Activated CD4-positive, alpha-beta T cell treated with anti-CD3 and anti-CD28 coated beads, Interleukin-2, amount 10 ng/mL, durations not matched to agents 7 days and 5 days (primary cell): ENCODE data around the gene KPNA1. TPM values are rescaled to one million over a fixed set of nuclear protein-coding genes. Genes with fewer than 3 reads are reported as not detected.
A peak's percentile ranks its signal among the peaks of the same experiment; 100 is the strongest.

Experiments used
- CTCF ChIA-PET: fragments of 350-600 bp; sonication (Branson Sonifier 250); formaldehyde crosslinking; loops from one replicate; lab custom pipeline; 2021; ENCODE audit warnings: antibody characterized with exemption; lab: Charles Lee
- POLR2A ChIA-PET: fragments of 350-600 bp; sonication (Branson Sonifier 250); formaldehyde crosslinking; loops from one replicate; lab custom pipeline; 2021; ENCODE audit warnings: antibody characterized with exemption; lab: Charles Lee
- DNase-seq: peaks from one replicate; pipeline ENCODE4 v3.0.0-alpha.2; 2020
- H3K27ac Mint-ChIP-seq: one replicate; pipeline ENCODE4 v1.8.0; 2021; ENCODE audit warnings: mild to moderate bottlenecking, moderate library complexity, mixed read lengths
- H3K27me3 Mint-ChIP-seq: one replicate; pipeline ENCODE4 v1.8.0; 2021; ENCODE audit warnings: mixed read lengths
- H3K36me3 Mint-ChIP-seq: one replicate; pipeline ENCODE4 v1.8.0; 2021; ENCODE audit warnings: low read depth, mixed read lengths
- H3K4me1 Mint-ChIP-seq: one replicate; pipeline ENCODE4 v1.8.0; 2021; ENCODE audit warnings: mixed read lengths
- H3K4me3 Mint-ChIP-seq: one replicate; pipeline ENCODE4 v1.8.0; 2021; ENCODE audit warnings: mild to moderate bottlenecking, moderate library complexity, mixed read lengths
- H3K9me3 Mint-ChIP-seq: one replicate; pipeline ENCODE4 v1.8.0; 2021; ENCODE audit warnings: mixed read lengths
- total RNA-seq, 2 experiments: library from RNA; stranded (reverse); gene quantifications; one replicate each; pipeline ENCODE4 v1.2.3, GENCODE V29; 2021

KPNA1 gene
- total RNA-seq, 2 experiments from 2014 or later: 48.8 to 53.3 TPM

DNA sequence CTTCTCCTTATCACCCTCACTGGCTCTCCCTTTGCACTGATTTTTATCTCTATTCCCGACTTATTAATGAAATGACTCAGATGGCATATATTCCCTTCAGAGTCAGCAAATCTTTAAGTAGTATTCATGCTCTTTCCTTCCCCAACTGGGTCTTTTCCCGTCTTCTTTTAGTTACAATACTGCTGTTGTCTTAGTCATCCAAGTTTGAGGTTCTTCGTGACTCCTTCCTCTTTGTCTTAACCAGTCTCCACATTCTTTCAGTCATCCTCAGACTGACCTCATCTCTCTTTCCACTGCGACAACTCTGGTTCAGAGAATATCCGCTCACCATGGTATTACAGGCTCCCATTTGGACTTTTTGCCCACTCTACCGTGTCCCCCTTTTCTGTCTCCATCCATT lies 111.2 kb downstream of the KPNA1 start:
- ChIA-PET POLR2A (no interaction called here), CTCF (interaction anchor here (1.4 kb wide), 1 partner anchor 19 kb away, joined by 3 read pairs; the partner anchor contains the start of gene FAM162A)
- Mint-ChIP-seq H3K9me3 (no peaks in the 10 kb centered on the region), H3K36me3 (peaks cover 18% of the 10 kb centered on the region), H3K27me3 (no peaks in the 10 kb centered on the region), H3K4me3 (no peak overlapping the region), H3K27ac (no peak overlapping the region), H3K4me1 (no peaks in the 10 kb centered on the region)
- DNase-seq: no peak

- Mint-ChIP-seq H3K36me3 (peaks cover 13% of the 10 kb centered on the region), H3K9me3 (no peaks in the 10 kb centered on the region), H3K27ac (no peak overlapping the region), H3K4me1 (peaks cover 20% of the 10 kb centered on the region), H3K27me3 (no peaks in the 10 kb centered on the region), H3K4me3 (no peak overlapping the region)
- no peak for DNase-seq
- POLR2A ChIA-PET: no interaction called here
- CTCF ChIA-PET: no interaction called here
Measured at GRCh38 chr3:122398920-122399319, 115.8 kb downstream of the KPNA1 start.

DNA sequence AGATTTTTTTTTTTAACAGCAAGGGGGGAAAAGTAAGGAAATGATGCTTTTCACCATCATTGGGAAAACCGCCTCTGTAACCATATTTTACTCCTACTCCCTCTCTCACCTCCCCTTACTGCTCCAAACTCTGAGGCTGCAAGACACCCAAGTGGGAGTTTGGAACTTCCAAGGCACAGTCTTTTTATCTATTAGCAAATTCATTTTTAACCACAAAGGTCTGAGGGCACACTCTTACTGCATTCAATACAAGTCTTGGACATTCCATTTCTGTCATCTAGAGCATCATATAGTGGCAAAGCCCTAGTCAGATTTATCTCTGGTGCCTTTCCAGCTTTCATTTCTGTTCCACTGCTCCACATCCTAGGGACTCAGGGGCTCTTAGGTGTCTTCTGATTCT lies 117.5 kb downstream of the KPNA1 start:
- no peaks in the 10 kb centered on the region for H3K9me3 Mint-ChIP-seq
- peaks cover 25% of the 10 kb centered on the region for H3K4me1 Mint-ChIP-seq
- DNase-seq: no peak
- H3K27me3 Mint-ChIP-seq: no peaks in the 10 kb centered on the region
- POLR2A ChIA-PET: no interaction called here
- CTCF ChIA-PET: interaction anchor here (1.0 kb wide), 1 partner anchor 13 kb away, joined by 4 read pairs; the partner anchor contains the start of gene FAM162A
- no peak overlapping the region for H3K4me3 Mint-ChIP-seq
- H3K36me3 Mint-ChIP-seq: peaks cover 10% of the 10 kb centered on the region
- H3K27ac Mint-ChIP-seq: no peak overlapping the region

DNA sequence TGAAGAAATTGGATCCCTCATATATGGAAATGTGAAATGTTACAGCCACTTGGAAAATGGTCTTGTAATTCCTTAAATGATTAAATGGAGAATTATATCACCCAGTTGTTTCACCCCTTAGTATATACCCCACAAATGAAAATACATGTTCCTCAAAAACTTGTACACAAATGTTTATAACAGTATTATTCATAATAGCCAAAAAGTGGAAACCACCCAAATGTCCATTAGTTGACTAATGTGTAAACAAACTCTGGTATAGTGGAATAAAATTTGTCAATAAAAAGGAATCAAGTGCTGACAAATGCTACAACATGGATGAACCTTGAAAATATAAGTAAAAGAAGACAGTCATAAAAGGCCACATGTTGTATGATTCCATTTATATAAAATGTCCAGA lies 118.2 kb downstream of the KPNA1 start:
- H3K9me3 Mint-ChIP-seq: no peaks in the 10 kb centered on the region
- H3K27me3 Mint-ChIP-seq: no peaks in the 10 kb centered on the region
- no peak for DNase-seq
- H3K36me3 Mint-ChIP-seq: peaks cover 10% of the 10 kb centered on the region
- POLR2A ChIA-PET: no interaction called here
- H3K4me3 Mint-ChIP-seq: no peak overlapping the region
- H3K4me1 Mint-ChIP-seq: peaks cover 25% of the 10 kb centered on the region
- CTCF ChIA-PET: no interaction called here
- no peak overlapping the region for H3K27ac Mint-ChIP-seq

DNA sequence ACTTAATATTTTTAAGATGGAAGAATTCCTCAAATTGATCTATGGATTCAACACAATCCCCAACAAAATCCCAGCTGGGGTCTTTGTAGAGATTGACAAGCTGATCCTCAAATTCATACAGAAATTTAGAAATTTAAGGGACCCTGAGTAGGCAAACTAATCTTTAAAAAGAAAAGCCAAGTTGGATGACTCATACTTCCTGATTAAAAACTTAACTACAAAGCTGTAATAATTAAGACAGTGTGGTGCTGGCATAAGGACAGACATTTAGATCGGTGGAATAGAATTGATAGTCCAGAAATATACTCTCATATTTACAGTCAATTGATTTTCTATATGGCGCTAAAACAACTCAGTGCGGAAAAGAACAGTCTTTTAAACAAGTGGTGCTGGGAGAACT lies 119.2 kb downstream of the KPNA1 start:
- ChIA-PET CTCF (interaction anchor here (1.0 kb wide), 1 partner anchor 20 kb away, joined by 3 read pairs; no protein-coding TSS in a partner anchor), POLR2A (no interaction called here)
- no peak for DNase-seq
- Mint-ChIP-seq H3K27me3 (no peaks in the 10 kb centered on the region), H3K4me1 (peaks cover 25% of the 10 kb centered on the region), H3K27ac (no peak overlapping the region), H3K36me3 (peaks cover 10% of the 10 kb centered on the region), H3K9me3 (no peaks in the 10 kb centered on the region), H3K4me3 (no peak overlapping the region)

DNA sequence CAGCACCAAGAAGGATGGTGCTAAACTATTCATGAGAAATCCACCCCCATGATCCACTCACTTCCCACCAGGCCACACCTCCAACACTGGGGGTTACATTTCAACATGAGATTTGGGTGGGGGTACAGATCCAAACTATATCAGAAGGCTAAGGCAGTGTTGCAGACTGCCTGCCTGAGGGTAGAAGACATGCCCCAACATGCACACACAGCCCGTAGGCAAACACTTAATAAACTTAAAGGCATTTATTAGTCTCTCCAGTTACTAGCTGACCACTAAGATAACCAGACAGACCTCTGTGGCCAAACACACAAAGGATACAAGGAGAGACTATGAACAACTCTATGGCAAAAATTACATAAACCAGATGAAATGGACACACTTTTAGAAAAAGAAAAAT lies 120.6 kb downstream of the KPNA1 start:
- ChIA-PET CTCF (interaction anchor here (0.6 to 2.6 kb wide), 6 partner anchors 10 to 702 kb away, joined by 3 to 15 read pairs (median 8); partner anchors contain the start of genes FAM162A and WDR5B), POLR2A (no interaction called here)
- Mint-ChIP-seq H3K27ac (no peak overlapping the region), H3K27me3 (no peaks in the 10 kb centered on the region), H3K4me3 (no peak overlapping the region), H3K4me1 (peaks cover 25% of the 10 kb centered on the region), H3K9me3 (no peaks in the 10 kb centered on the region), H3K36me3 (peaks cover 7% of the 10 kb centered on the region)
- DNase-seq: no peak

DNA sequence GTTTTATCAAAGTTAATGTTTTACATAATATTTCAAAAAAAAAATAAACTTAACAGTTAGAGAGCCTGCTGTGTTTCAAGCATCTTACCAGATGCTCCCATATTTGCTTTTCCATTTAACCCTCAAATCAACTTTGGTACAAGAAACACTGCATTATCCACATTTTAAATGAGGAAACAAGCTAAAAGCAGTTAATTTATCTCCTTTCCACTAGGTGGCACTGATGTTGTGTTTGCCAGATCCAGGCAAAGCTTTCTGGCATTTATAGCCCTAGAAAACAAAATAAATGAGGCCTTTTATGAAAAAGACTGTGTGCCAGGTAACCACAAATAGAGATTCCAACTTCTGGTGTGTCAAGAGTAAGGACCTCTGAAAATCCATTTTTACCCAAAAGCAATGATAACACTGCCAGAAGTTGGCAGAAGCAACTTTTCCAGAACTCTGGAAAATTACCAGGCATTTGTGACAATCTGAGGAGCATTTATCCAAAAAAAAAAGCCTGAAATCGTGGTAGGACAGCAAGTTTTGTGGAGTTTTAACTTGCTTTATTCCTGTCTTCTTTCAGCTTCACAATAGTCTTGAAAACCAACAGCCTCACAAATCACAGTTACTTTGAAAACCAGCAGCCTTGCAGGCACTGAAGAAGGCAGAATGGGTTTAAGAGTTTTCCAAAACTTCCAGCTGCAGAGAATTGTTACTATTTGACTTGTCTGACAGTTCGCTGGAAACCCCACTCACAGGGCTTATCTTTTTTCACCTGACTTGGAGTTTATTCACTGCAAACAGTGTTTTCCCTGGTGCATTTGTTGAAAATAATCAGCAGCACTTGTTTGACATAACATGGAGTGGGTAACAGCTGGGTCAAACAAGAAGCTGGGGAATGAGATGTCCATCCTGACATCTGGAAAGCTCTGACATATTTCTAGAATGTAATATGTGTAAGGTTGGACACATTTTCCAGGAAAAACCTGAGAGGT lies 121.6 kb downstream of the KPNA1 start:
- H3K4me3 Mint-ChIP-seq: no peak overlapping the region
- peaks cover 33% of the 10 kb centered on the region for H3K4me1 Mint-ChIP-seq
- H3K9me3 Mint-ChIP-seq: no peaks in the 10 kb centered on the region
- H3K27ac Mint-ChIP-seq: no peak overlapping the region
- peaks cover 9% of the 10 kb centered on the region for H3K36me3 Mint-ChIP-seq
- CTCF ChIA-PET: interaction anchor here (0.6 to 2.6 kb wide), 19 partner anchors 9 to 847 kb away, joined by 3 to 15 read pairs (median 4); partner anchors contain the start of genes FAM162A, POLQ and WDR5B
- POLR2A ChIA-PET: interaction anchor here (0.6 to 0.7 kb wide), 3 partner anchors 145 to 303 kb away, joined by 3 to 7 read pairs (median 3); no protein-coding TSS in a partner anchor
- H3K27me3 Mint-ChIP-seq: no peaks in the 10 kb centered on the region
- DNase-seq: peak; percentile 46

- POLR2A ChIA-PET: no interaction called here
- CTCF ChIA-PET: interaction anchor here (1.4 to 2.6 kb wide), 2 partner anchors 288 to 845 kb away, joined by 3 to 14 read pairs; partner anchors contain the start of gene POLQ
- peaks cover 44% of the 10 kb centered on the region for H3K4me1 Mint-ChIP-seq
Measured at GRCh38 chr3:122391681-122392446, 122.9 kb downstream of the KPNA1 start.

GRCh38 chr3:122390665-122391064 lies 124.1 kb downstream of the KPNA1 start:
- POLR2A ChIA-PET: no interaction called here
- peaks cover 48% of the 10 kb centered on the region for H3K4me1 Mint-ChIP-seq

More at GRCh38 chr3:122391681-122392446, 122.9 kb downstream of the KPNA1 start:
- no peaks in the 10 kb centered on the region for H3K9me3 Mint-ChIP-seq
- DNase-seq: no peak
- H3K27me3 Mint-ChIP-seq: no peaks in the 10 kb centered on the region
- no peak overlapping the region for H3K4me3 Mint-ChIP-seq
- H3K27ac Mint-ChIP-seq: no peak overlapping the region
- peaks cover 9% of the 10 kb centered on the region for H3K36me3 Mint-ChIP-seq

GRCh38 chr3:122389892-122390291 lies 124.8 kb downstream of the KPNA1 start:
- CTCF ChIA-PET: interaction anchor here (0.7 to 1.1 kb wide), 2 partner anchors 138 to 289 kb away, joined by 3 read pairs; no protein-coding TSS in a partner anchor
- Mint-ChIP-seq H3K4me1 (peaks cover 48% of the 10 kb centered on the region), H3K36me3 (peaks cover 16% of the 10 kb centered on the region)

More at GRCh38 chr3:122390665-122391064, 124.1 kb downstream of the KPNA1 start:
- CTCF ChIA-PET: interaction anchor here (0.7 kb wide), 2 partner anchors 17 to 288 kb away, joined by 3 read pairs; no protein-coding TSS in a partner anchor
- Mint-ChIP-seq H3K9me3 (no peaks in the 10 kb centered on the region), H3K36me3 (peaks cover 16% of the 10 kb centered on the region), H3K4me3 (no peak overlapping the region), H3K27me3 (no peaks in the 10 kb centered on the region), H3K27ac (no peak overlapping the region)
- DNase-seq: no peak

DNA sequence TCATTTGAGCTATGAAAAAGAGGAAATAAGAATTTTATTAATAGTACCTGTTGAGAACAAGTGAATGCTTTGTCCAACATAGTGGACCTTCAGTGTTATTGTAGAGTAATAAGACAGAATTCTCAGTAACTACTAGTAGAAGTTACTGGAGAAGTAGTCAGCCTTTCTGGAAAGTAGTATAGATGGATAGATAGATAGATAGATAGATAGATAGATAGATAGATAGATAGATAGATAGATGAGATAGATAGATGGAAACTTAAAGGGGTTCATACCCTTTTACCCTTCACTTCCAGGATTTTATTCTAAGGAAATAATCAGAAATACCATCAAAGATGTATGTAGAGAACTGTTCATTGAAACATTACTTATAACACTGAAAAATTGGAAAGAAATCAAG lies 125.5 kb downstream of the KPNA1 start:
- H3K36me3 Mint-ChIP-seq: peaks cover 14% of the 10 kb centered on the region
- no peaks in the 10 kb centered on the region for H3K9me3 Mint-ChIP-seq
- DNase-seq: no peak
- CTCF ChIA-PET: interaction anchor here (0.6 to 1.1 kb wide), 2 partner anchors 139 to 449 kb away, joined by 3 read pairs; no protein-coding TSS in a partner anchor
- H3K27me3 Mint-ChIP-seq: no peaks in the 10 kb centered on the region
- POLR2A ChIA-PET: interaction anchor here (0.6 kb wide), 1 partner anchor 296 kb away, joined by 4 read pairs; no protein-coding TSS in a partner anchor
- no peak overlapping the region for H3K4me3 Mint-ChIP-seq
- H3K27ac Mint-ChIP-seq: no peak overlapping the region
- peaks cover 48% of the 10 kb centered on the region for H3K4me1 Mint-ChIP-seq

More at GRCh38 chr3:122389892-122390291, 124.8 kb downstream of the KPNA1 start:
- Mint-ChIP-seq H3K4me3 (no peak overlapping the region), H3K9me3 (no peaks in the 10 kb centered on the region), H3K27me3 (no peaks in the 10 kb centered on the region), H3K27ac (no peak overlapping the region)
- POLR2A ChIA-PET: interaction anchor here (0.6 kb wide), 1 partner anchor 297 kb away, joined by 4 read pairs; no protein-coding TSS in a partner anchor
- DNase-seq: no peak

GRCh38 chr3:122387709-122388108 lies 127.0 kb downstream of the KPNA1 start:
- POLR2A ChIA-PET: no interaction called here
- CTCF ChIA-PET: no interaction called here
- Mint-ChIP-seq H3K9me3 (no peaks in the 10 kb centered on the region), H3K36me3 (peaks cover 9% of the 10 kb centered on the region), H3K27me3 (no peaks in the 10 kb centered on the region), H3K4me3 (no peak overlapping the region), H3K27ac (no peak overlapping the region), H3K4me1 (peaks cover 41% of the 10 kb centered on the region)
- DNase-seq: no peak
